HL-60 (cell line): Measurements from ENCODE around the gene CCDC85B.
A peak's percentile ranks its signal among the peaks of the same experiment; 100 is the strongest.

Experiments used
- DNase-seq, 2 experiments: peaks; one replicate each; pipeline ENCODE4 v3.0.0-alpha.2; 2010 to 2020; ENCODE audit warnings: low read depth in 1 of 2, low spot score in 1 of 2
- H3K27ac ChIP-seq: fragments of 250-450 bp; sonication (Bioruptor Pico); replicated peaks from 2 replicates; pipeline ENCODE4 v1.5.1; 2020; ENCODE audit warnings: mild to moderate bottlenecking, moderate library complexity
- H3K27me3 ChIP-seq: fragments of 250-450 bp; sonication (Bioruptor Pico); 2 replicates; pipeline ENCODE4 v1.5.1; 2021; ENCODE audit warnings: mild to moderate bottlenecking, moderate library complexity; ENCODE audit not compliant: insufficient read depth, poor library complexity, severe bottlenecking
- H3K4me3 ChIP-seq: replicated peaks from 2 replicates; pipeline ENCODE4 v1.5.1; 2011; ENCODE audit warnings: mild to moderate bottlenecking, control low read depth, low read length; ENCODE audit not compliant: insufficient read depth
- CTCF ChIP-seq: IDR thresholded peaks from one replicate; pipeline ENCODE4 v1.5.1; 2011; ENCODE audit warnings: low read length, control low read depth, inconsistent platforms; ENCODE audit not compliant: insufficient read depth
- GABPA ChIP-seq: IDR thresholded peaks from 2 replicates; pipeline ENCODE4 v1.6.1; 2012; ENCODE audit warnings: low read depth
- POLR2AphosphoS5 ChIP-seq: IDR thresholded peaks from 2 replicates; pipeline ENCODE4 v1.6.1; 2012; ENCODE audit warnings: low read depth
- REST ChIP-seq: IDR thresholded peaks from 2 replicates; pipeline ENCODE4 v1.6.1; 2012; ENCODE audit warnings: low read depth; ENCODE audit not compliant: insufficient replicate concordance
- SPI1 ChIP-seq: IDR thresholded peaks from 2 replicates; pipeline ENCODE4 v1.6.1; 2012; ENCODE audit warnings: low read depth, mild to moderate bottlenecking, borderline replicate concordance

CCDC85B gene

GRCh38 chr11:65870706-65871681 is 19.5 kb upstream of the CCDC85B start:
- peak in 1 of 2 experiments; percentile 68 for DNase-seq
- no peak for TF ChIP-seq POLR2AphosphoS5
- no peak for TF ChIP-seq REST
- no peak for TF ChIP-seq CTCF
- no peak for TF ChIP-seq GABPA
- no peak for TF ChIP-seq SPI1
- Histone ChIP-seq H3K27ac (no peak overlapping the region), H3K4me3 (no peak overlapping the region), H3K27me3 (no peaks in the 10 kb centered on the region)

- no peaks in the 10 kb centered on the region for H3K27me3 ChIP-seq
- no peak for TF ChIP-seq POLR2AphosphoS5
- TF ChIP-seq GABPA, result no peak
- no peak for TF ChIP-seq CTCF
- no peak for TF ChIP-seq SPI1
- DNase-seq, result no peak
- no peak overlapping the region for H3K27ac ChIP-seq
- H3K4me3 ChIP-seq, result no peak overlapping the region
Observed at GRCh38 chr11:65871811-65872548, 18.5 kb upstream of the CCDC85B start.

DNA sequence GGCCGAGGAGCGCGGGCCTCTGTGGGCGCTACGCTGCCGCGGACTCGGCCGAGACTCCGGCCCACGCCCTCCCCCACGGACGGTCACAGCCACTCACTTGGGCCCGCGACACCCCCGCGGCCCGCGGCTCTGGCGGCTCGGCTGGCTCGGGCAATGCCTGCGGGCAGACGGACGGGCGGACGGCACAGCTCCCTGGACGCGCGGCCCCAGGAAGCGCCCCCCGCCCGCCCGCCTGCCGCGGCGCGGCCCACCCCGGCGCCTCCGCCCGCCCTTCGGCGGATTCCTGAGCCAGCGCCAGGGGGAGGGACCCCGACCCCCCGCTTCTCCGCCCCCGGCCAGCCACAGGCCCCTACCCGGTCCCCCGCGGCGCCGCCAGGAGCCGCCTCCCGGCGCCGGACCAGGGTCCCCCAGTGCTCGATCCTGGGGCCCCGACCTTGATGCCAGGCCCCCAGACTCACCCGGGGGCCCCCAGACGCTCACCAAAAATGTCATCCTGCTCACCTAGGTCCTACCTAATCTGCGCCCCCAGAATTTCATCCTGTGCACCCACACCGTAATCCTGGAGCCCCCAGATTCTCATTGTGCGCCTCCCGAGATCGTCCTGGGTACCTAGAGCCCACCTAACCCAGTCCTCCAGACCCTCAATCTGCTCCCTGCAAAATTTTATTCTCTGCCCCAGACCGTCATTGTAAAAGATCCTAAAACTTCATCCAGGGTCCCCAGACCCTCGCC is 17.7 kb upstream of the CCDC85B start, which contains the start of gene EFEMP2:
TSS of gene EFEMP2 (minus strand) at position 215 of the 732 bp plus-strand sequence. CDS start 446 bp downstream, outside the sequence.
- TF ChIP-seq GABPA (no peak), CTCF (no peak), SPI1 (no peak), REST (no peak), POLR2AphosphoS5 (no peak)
- H3K27ac ChIP-seq, result peak within 1 kb of the TSS; percentile 35
- H3K27me3 ChIP-seq, result no peaks in the 10 kb centered on the region
- peak within 1 kb of the TSS; percentile 46 for H3K4me3 ChIP-seq
- DNase-seq, result no peak
